Activated naive CD4-positive, alpha-beta T cell treated with Interleukin-2 at 50 U/mL for 16 hours (primary cell): ENCODE results near the gene DGCR8.

Source experiments
- DNase-seq: peaks from one replicate; pipeline ENCODE4 v3.0.0-alpha.2; 2020

DGCR8 gene

GRCh38 chr22:20093418-20094196, 13.6 kb downstream of the DGCR8 start:
- no peak for DNase-seq

- DNase-seq: no peak
These were observed 14.3 kb downstream of the DGCR8 start for GRCh38 chr22:20094197-20094807.

- peak; percentile 55 for DNase-seq
These were observed 15.5 kb downstream of the DGCR8 start for GRCh38 chr22:20095521-20095920.

- no peak for DNase-seq
These were observed 16.8 kb downstream of the DGCR8 start for GRCh38 chr22:20096574-20097420.

- DNase-seq: no peak
These were observed 19.2 kb downstream of the DGCR8 start for GRCh38 chr22:20099099-20099711.

GRCh38 chr22:20101638-20102037, 21.6 kb downstream of the DGCR8 start:
- no peak for DNase-seq

GRCh38 chr22:20102203-20102780, 22.3 kb downstream of the DGCR8 start:
- DNase-seq: no peak

DNA sequence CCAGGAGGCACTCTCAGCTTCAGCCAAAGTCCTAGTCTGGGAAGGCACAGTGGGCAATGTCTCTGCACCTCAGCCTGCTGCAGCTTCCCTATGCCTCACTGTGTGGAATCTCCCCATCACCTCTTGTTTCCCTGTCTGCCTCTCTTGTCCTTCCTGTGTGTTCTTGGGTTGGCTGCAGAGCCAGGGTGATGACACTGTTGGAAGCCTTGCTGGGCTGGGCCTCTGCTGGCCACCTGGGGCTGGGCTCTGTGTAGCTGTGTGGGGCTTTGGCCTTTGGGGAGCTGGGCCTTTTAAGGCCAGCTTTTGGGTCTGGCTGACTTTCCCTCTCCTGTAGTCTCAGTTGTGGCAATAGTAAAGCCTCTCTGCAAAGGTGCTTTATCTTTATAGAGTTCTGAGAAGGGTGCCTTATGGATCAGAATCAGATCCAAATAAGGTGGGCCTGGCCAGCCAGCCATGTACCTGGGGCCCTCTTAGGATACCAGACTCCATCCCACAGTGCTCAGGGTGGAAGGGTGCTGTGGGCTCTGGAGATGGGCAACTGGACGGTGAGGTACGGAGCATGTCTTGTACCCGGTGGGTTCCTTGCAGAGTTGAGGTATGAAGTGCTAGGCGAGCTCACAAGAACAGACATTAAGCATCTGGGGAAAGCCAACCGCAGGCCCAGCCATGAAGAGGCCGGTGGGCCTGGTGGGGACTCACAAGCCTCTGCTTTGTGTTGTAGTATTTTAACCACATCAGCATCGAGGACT, 25.6 kb downstream of the DGCR8 start:
- DNase-seq: no peak

GRCh38 chr22:20106205-20106848, 26.3 kb downstream of the DGCR8 start:
- DNase-seq: no peak

- no peak for DNase-seq
These were observed 26.8 kb downstream of the DGCR8 start for GRCh38 chr22:20106849-20107237.

- DNase-seq: no peak
These were observed 27.4 kb downstream of the DGCR8 start for GRCh38 chr22:20107471-20107901.

GRCh38 chr22:20107951-20108756, 28.1 kb downstream of the DGCR8 start:
- DNase-seq: no peak

DNA sequence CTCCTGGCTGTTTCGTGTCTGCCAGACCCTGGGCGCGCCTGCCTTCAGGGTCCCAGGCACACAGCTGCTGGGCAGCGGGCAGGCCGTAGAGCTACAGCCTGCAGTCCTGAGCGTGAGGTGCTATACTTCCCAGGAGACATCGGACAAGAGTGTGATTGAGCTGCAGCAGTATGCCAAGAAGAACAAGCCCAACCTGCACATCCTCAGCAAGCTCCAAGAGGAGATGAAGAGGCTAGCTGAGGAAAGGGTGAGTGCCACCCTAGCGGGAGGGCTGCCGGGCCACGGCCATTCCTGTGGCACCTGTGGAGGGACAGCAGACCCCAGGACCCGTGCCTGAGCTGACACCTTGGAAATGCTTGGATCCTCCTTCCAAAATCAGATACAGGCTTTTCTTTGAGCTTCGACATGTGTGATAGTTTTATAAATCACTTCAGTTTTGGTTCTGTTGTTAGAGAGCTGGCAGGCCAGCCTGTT, 28.8 kb downstream of the DGCR8 start:
- no peak for DNase-seq

DNA sequence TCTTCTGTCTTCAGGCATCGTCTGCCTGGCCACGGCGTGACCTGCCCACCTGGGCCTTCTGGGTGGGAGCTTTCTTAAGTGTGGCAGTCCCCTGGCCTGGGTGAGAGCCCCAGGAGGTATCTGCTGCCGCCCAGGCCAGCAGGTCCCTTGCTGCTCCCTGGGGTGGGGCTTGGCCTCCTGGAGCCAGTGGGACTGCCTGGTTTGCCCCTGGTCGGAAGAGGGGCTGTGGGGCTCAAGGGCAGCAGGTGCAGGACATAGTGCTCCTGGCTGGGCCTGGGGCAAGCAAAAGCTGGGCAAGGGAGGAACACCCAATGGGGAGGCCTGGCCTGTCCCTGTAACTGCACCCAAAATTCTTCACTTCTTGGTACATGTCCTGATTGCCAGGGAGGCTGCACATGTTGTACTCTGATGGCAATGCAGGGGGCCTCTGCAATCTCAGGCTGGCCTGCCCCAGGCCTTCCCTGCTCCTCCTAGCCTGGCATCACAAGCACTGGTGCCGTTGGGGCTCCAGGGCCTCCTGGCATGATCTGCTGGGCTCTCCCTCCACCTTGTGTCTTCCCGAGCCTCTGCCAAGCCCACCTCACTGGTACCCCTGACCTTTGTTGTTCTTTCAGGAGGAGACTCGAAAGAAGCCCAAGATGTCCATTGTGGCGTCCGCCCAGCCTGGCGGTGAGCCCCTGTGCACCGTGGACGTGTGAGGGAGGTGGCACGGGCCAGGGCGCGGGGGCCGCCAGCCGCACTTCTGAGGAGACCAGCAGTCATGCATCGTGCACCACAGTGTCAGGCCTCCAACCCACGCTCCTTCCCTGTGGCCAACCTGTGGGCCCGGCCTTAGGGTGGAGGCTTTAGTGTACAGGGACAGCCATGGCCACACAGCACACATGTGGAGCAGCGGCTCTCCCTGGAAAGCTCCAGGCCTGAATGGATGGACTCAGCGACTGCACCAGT, 29.6 kb downstream of the DGCR8 start:
- no peak for DNase-seq

DNA sequence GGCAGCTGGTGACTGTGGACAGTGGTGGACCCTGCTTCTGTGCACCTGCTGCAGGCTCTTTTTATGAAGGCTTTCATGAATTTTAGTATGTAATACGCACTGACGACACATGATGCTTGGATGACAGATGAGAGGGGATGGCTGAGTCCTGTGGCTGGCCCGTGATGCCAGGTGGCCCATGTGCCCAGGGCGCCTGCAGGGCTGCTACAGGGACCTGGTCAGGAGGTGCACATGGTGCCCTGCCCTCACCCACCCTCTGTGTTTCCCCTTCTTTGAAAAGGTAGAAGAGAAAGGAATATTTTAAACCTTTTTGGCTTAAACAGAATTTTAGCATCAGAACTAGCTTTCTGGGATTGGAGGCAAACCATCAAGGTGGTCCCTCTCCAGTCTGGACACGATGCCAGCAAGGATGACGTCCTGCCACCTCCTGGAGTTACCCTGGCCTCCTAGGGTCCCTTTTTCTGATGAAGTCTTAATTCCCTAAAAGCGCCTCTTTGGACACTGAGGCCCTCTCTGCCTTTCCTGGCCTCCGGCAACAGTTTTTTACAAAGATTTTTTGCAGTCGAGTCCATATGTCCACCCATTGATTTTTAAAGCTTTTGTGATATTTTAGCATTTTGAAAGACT, 30.4 kb downstream of the DGCR8 start:
- no peak for DNase-seq

GRCh38 chr22:20111045-20111688, 31.1 kb downstream of the DGCR8 start:
- DNase-seq: peak; percentile 22

GRCh38 chr22:20111689-20112622, 31.9 kb downstream of the DGCR8 start:
- no peak for DNase-seq
